Measurements from ENCODE around the gene AP1G2. TPM values are rescaled to one million over a fixed set of nuclear protein-coding genes. Genes with fewer than 3 reads are reported as not detected.

The AP1G2 gene
- total and polyA plus RNA-seq, 2 of the 13 experiments (the other 11 are each of a cell fraction or from before 2014, with no cell fraction given), result 96.9 to 611 TPM

- peak; percentile 49; the same call in 1 of the 2 replicates for TF ChIP-seq SIX1 (CRISPR knock-in tag; IDR thresholded peaks at IDR 0.05; ENCODE audit: borderline replicate concordance)
- peak; percentile 15; the same call in 1 of the 2 replicates for TF ChIP-seq TRAFD1 (CRISPR knock-in tag; IDR thresholded peaks at IDR 0.05; ENCODE audit: borderline replicate concordance)
- TF ChIP-seq ZNF251 (CRISPR knock-in tag; IDR thresholded peaks at IDR 0.05), result no peak
- no peak for TF ChIP-seq HNRNPUL1 (IDR thresholded peaks at IDR 0.05; ENCODE audit: low read depth, low read length)
- TF ChIP-seq NFE2L2 (IDR thresholded peaks at IDR 0.05; ENCODE audit: low read length), result no peak
- no peak for TF ChIP-seq FOXP4 (CRISPR knock-in tag; IDR thresholded peaks at IDR 0.05)
- TF ChIP-seq SIN3A (IDR thresholded peaks at IDR 0.05; ENCODE audit: borderline replicate concordance, low read depth, low read length), result no peak
- peak; percentile 80; the same call in 1 of the 2 replicates for TF ChIP-seq ZNF501 (CRISPR knock-in tag; IDR thresholded peaks at IDR 0.05)
- no peak for TF ChIP-seq NAIF1 (CRISPR knock-in tag; IDR thresholded peaks at IDR 0.05; ENCODE audit: borderline replicate concordance)
- no peak for TF ChIP-seq BCL3 (CRISPR knock-in tag; IDR thresholded peaks at IDR 0.05)
- no peak for TF ChIP-seq RXRB (CRISPR knock-in tag; IDR thresholded peaks at IDR 0.05; ENCODE audit: borderline replicate concordance)
- TF ChIP-seq ZBTB38 (CRISPR knock-in tag; IDR thresholded peaks at IDR 0.05), result 0 out of 2 replicates have a peak, but pooled peaks have one; percentile 30
- peak; percentile 2; the same call in 1 of the 2 replicates for TF ChIP-seq PHF21A (CRISPR knock-in tag; IDR thresholded peaks at IDR 0.05)
- TF ChIP-seq ZBTB44 (CRISPR knock-in tag; IDR thresholded peaks at IDR 0.05), result no peak
- TF ChIP-seq LBX2 (CRISPR knock-in tag; IDR thresholded peaks at IDR 0.05; ENCODE audit: borderline replicate concordance), result no peak
- TF ChIP-seq NPAS2 (CRISPR knock-in tag; IDR thresholded peaks at IDR 0.05; ENCODE audit: borderline replicate concordance), result no peak
- TF ChIP-seq BRD4 (CRISPR knock-in tag; IDR thresholded peaks at IDR 0.05), result no peak
- no peak for TF ChIP-seq ZNF225 (CRISPR knock-in tag; IDR thresholded peaks at IDR 0.05)
- no peak for TF ChIP-seq ATF5 (CRISPR knock-in tag; IDR thresholded peaks at IDR 0.05; ENCODE audit: low read depth)
- no peak for TF ChIP-seq TBL1XR1 (IDR thresholded peaks at IDR 0.05; ENCODE audit: borderline replicate concordance, low read length, partially characterized antibody)
- TF ChIP-seq MAFK (conservative IDR thresholded peaks at IDR 0.05 in 1 of 2, IDR thresholded peaks at IDR 0.05 in 1 of 2; ENCODE audit: low read length in 2 of 2), result no peak
- 0 out of 2 replicates have a peak, but pooled peaks have one; percentile 7 for TF ChIP-seq FOXO1 (CRISPR knock-in tag; IDR thresholded peaks at IDR 0.05)
These were observed 34.2 kb upstream of the AP1G2 start (continued) for GRCh38 chr14:23601845-23602180.
